Keratinocyte (primary cell): ENCODE measurements around the gene SLC6A3. TPM values are rescaled to one million over a fixed set of nuclear protein-coding genes. Genes with fewer than 3 reads are reported as not detected.

Source experiments
- DNase-seq: peaks from one replicate; pipeline ENCODE4 v3.0.0-alpha.2; 2011; ENCODE audit warnings: low read depth, missing footprints, low spot score
- FAIRE-seq: peaks from 2 replicates; lab custom pipeline; 2011; peaks lifted over from hg19 to GRCh38; lab: Jason Lieb, UNC
- H2AFZ ChIP-seq: 2 replicates; pipeline ENCODE4 v1.6.0; 2012; ENCODE audit warnings: low read length, control low read depth, inconsistent platforms; ENCODE audit not compliant: control insufficient read depth
- H3K27ac ChIP-seq: 2 replicates; pipeline ENCODE4 v1.5.1; 2011; ENCODE audit warnings: low read length; ENCODE audit not compliant: control insufficient read depth, insufficient read depth
- H3K27me3 ChIP-seq: 3 replicates; pipeline ENCODE4 v1.6.0; 2011; ENCODE audit warnings: low read length; ENCODE audit not compliant: control insufficient read depth, insufficient read depth; ENCODE audit errors: extremely low read depth
- H3K36me3 ChIP-seq, 2 experiments: 2 replicates in 1 of 2; 3 replicates in 1 of 2; pipeline ENCODE4 v1.5.1; 2011; ENCODE audit warnings: low read length in 2 of 2, mild to moderate bottlenecking in 1 of 2; ENCODE audit not compliant: control insufficient read depth in 2 of 2, insufficient read depth in 2 of 2; ENCODE audit errors: extremely low read depth in 1 of 2
- H3K4me1 ChIP-seq: 3 replicates; pipeline ENCODE4 v1.5.1; 2011; ENCODE audit warnings: low read length; ENCODE audit not compliant: control insufficient read depth, insufficient read depth; ENCODE audit errors: extremely low read depth
- H3K4me2 ChIP-seq: 3 replicates; pipeline ENCODE4 v1.6.0; 2011; ENCODE audit warnings: low read depth, low read length; ENCODE audit not compliant: control insufficient read depth, insufficient read depth; ENCODE audit errors: extremely low read depth
- H3K4me3 ChIP-seq, 3 experiments: fragments of 200-600 bp in 1 of 3; sonication (generic) in 1 of 3; 2 replicates in 2 of 3; 3 replicates in 1 of 3; pipeline ENCODE4 v1.5.1; 2011 to 2016; ENCODE audit warnings: low read length in 3 of 3, mild to moderate bottlenecking in 3 of 3, control low read depth in 2 of 3, inconsistent platforms in 1 of 3, low read depth in 1 of 3, mixed read lengths in 1 of 3, mixed run types in 1 of 3, moderate library complexity in 1 of 3; ENCODE audit not compliant: control insufficient read depth in 2 of 3, insufficient read depth in 2 of 3; ENCODE audit errors: extremely low read depth in 1 of 3
- H3K79me2 ChIP-seq: 2 replicates; pipeline ENCODE4 v1.6.0; 2012; ENCODE audit warnings: low read length; ENCODE audit not compliant: control insufficient read depth, insufficient read depth
- H3K9ac ChIP-seq: 3 replicates; pipeline ENCODE4 v1.6.0; 2011; ENCODE audit warnings: low read length; ENCODE audit not compliant: control insufficient read depth, insufficient read depth; ENCODE audit errors: extremely low read depth
- H3K9me1 ChIP-seq: 3 replicates; pipeline ENCODE4 v1.6.0; 2011; ENCODE audit warnings: low read length; ENCODE audit not compliant: control insufficient read depth, insufficient read depth; ENCODE audit errors: extremely low read depth
- H3K9me3 ChIP-seq: 2 replicates; pipeline ENCODE4 v1.5.1; 2012; ENCODE audit warnings: low read depth, low read length; ENCODE audit not compliant: control insufficient read depth
- H4K20me1 ChIP-seq: 3 replicates; pipeline ENCODE4 v1.6.0; 2011; ENCODE audit warnings: low read length; ENCODE audit not compliant: control insufficient read depth, insufficient read depth; ENCODE audit errors: extremely low read depth
- EZH2 ChIP-seq: IDR thresholded peaks from one replicate; pipeline ENCODE4 v1.6.1; 2012; ENCODE audit warnings: inconsistent platforms, mild to moderate bottlenecking, low read length, moderate library complexity
- dilution Hi-C: fragments of 300-500 bp; cut with MboI; formaldehyde crosslinking; loops from one replicate; pipeline ENCODE4 v1.7.0; 2020; ENCODE audit warnings: low sequenced_read_pairs; ENCODE audit not compliant: extremely low pct_ligation_motif_present
- polyA plus RNA-seq, 5 experiments: library from polyadenylated mRNA; depleted of rRNA in 3 of 5; stranded (reverse) in 3 of 5; stranded (forward) in 1 of 5; unstranded in 1 of 5; fragments of >200 nt; gene quantifications; 1 replicate in 1 of 5; 2 replicates in 3 of 5; 3 replicates in 1 of 5; pipeline versions ENCODE4 v1.2.1 to v1.2.3, GENCODE V29; 2011 to 2012; ENCODE audit warnings: missing spikeins in 2 of 5, low read depth in 1 of 5, low replicate concordance in 1 of 5
- TF ChIP-seq, protein P1 (sequence below), 3 experiments: IDR thresholded peaks in 1 of 3; conservative IDR thresholded peaks in 1 of 3; optimal IDR thresholded peaks in 1 of 3; 2 replicates in 2 of 3; 3 replicates in 1 of 3; pipeline versions ENCODE3 to v1.5.1; 2011; ENCODE audit warnings: low read length in 3 of 3, mild to moderate bottlenecking in 3 of 3, moderate library complexity in 2 of 3, control low read depth in 1 of 3, inconsistent platforms in 1 of 3; ENCODE audit not compliant: insufficient read depth in 2 of 3; ENCODE audit errors: extremely low read depth in 1 of 3

SLC6A3 gene
- polyA plus RNA-seq, 1 donor (not counting 4 experiments of a cell fraction or from before 2014, with no cell fraction given), result 0.03 TPM

DNA sequence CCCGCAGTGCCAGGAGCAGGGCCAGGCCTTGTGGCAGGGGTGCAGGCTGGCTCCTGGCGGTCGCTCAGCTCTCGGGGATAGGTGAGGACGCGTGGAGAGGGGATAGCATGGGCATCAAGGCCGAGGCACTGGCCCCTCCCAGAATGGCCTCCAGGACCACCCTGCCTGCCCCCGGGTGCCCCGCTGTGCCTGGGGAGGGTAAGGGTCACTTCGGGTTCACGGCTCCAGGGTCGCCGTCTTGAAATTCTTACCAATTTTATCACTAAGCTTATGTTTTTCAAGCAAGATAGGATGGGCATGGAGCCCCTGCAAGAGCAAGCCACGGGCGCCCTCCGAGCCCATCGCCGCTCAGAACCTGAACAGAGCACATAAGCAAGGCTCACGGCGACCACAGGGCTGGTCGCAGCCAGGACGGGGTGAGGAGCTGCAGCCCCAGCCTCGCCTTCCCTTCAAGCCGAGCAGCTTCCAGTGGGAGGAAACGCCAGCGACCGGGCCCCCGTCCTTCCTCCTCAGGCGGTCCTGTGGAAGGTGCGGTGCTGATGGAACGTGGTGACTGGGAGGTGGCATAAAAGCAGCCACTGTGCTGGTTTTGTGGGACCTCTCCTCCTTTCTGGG, 86.1 kb downstream of the SLC6A3 start:
- dilution Hi-C loops, result no loop called here
- Histone ChIP-seq H4K20me1 (no peaks in the 10 kb centered on the region), H3K4me2 (no peak overlapping the region), H3K9me1 (no peaks in the 10 kb centered on the region), H3K9me3 (no peaks in the 10 kb centered on the region), H3K79me2 (no peaks in the 10 kb centered on the region), H3K4me1 (no peaks in the 10 kb centered on the region), H3K4me3 (no peak overlapping the region), H3K9ac (no peak overlapping the region), H3K27me3 (peaks cover 18% of the 10 kb centered on the region), H2AFZ (no peak overlapping the region), H3K36me3 (no peaks in the 10 kb centered on the region), H3K27ac (no peak overlapping the region)
- no peak for DNase-seq
- no peak for FAIRE-seq
- no peak for TF ChIP-seq EZH2
- TF ChIP-seq, protein P1, sequence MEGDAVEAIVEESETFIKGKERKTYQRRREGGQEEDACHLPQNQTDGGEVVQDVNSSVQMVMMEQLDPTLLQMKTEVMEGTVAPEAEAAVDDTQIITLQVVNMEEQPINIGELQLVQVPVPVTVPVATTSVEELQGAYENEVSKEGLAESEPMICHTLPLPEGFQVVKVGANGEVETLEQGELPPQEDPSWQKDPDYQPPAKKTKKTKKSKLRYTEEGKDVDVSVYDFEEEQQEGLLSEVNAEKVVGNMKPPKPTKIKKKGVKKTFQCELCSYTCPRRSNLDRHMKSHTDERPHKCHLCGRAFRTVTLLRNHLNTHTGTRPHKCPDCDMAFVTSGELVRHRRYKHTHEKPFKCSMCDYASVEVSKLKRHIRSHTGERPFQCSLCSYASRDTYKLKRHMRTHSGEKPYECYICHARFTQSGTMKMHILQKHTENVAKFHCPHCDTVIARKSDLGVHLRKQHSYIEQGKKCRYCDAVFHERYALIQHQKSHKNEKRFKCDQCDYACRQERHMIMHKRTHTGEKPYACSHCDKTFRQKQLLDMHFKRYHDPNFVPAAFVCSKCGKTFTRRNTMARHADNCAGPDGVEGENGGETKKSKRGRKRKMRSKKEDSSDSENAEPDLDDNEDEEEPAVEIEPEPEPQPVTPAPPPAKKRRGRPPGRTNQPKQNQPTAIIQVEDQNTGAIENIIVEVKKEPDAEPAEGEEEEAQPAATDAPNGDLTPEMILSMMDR (optimal IDR thresholded peaks at IDR 0.05 in 1 of 3, IDR thresholded peaks at IDR 0.05 in 1 of 3, conservative IDR thresholded peaks at IDR 0.05 in 1 of 3; ENCODE audit: extremely low read depth in 1 of 3, insufficient read depth in 2 of 3, low read length in 3 of 3), result no peak

- no peak overlapping the region for H3K4me3 ChIP-seq
- H3K27me3 ChIP-seq, result peaks cover 17% of the 10 kb centered on the region
- FAIRE-seq (no peak), DNase-seq (no peak)
- H3K9ac ChIP-seq, result no peak overlapping the region
- no peak overlapping the region for H3K27ac ChIP-seq
- no peaks in the 10 kb centered on the region for H3K4me1 ChIP-seq
- dilution Hi-C loops, result no loop called here
- H3K36me3 ChIP-seq, result no peaks in the 10 kb centered on the region
- H3K4me2 ChIP-seq, result no peak overlapping the region
- no peaks in the 10 kb centered on the region for H3K9me3 ChIP-seq
- H4K20me1 ChIP-seq, result no peaks in the 10 kb centered on the region
- no peak overlapping the region for H2AFZ ChIP-seq
- no peaks in the 10 kb centered on the region for H3K9me1 ChIP-seq
- no peaks in the 10 kb centered on the region for H3K79me2 ChIP-seq
- TF ChIP-seq, protein P1 (optimal IDR thresholded peaks at IDR 0.05 in 1 of 3, IDR thresholded peaks at IDR 0.05 in 1 of 3, conservative IDR thresholded peaks at IDR 0.05 in 1 of 3; ENCODE audit: extremely low read depth in 1 of 3, insufficient read depth in 2 of 3, low read length in 3 of 3), result no peak
- no peak for TF ChIP-seq EZH2
These were observed 86.6 kb downstream of the SLC6A3 start for GRCh38 chr5:1358726-1359025.
